Gastrocnemius medialis (tissue), 4 donors: ENCODE measurements around the gene WDFY4.

ENCODE experiments used
- POLR2A ChIP-seq, 2 donors: fragments of 450-650 bp; IDR thresholded peaks; one replicate each; pipeline ENCODE4 v1.6.1; 2017; ENCODE audit warnings: antibody characterized with exemption in 2 of 2, mild to moderate bottlenecking in 2 of 2, moderate library complexity in 2 of 2
- TF ChIP-seq, protein P1 (sequence below), 5 experiments: fragments of 450-650 bp in 3 of 5; fragments of 200-600 bp in 2 of 5; sonication (generic) in 2 of 5; IDR thresholded peaks in 4 of 5; conservative IDR thresholded peaks in 1 of 5; 1 replicate in 4 of 5; 2 replicates in 1 of 5; pipeline ENCODE4 v1.5.1; 2016 to 2019; ENCODE audit warnings: antibody characterized with exemption in 5 of 5, mild to moderate bottlenecking in 3 of 5, moderate library complexity in 3 of 5

DNA sequence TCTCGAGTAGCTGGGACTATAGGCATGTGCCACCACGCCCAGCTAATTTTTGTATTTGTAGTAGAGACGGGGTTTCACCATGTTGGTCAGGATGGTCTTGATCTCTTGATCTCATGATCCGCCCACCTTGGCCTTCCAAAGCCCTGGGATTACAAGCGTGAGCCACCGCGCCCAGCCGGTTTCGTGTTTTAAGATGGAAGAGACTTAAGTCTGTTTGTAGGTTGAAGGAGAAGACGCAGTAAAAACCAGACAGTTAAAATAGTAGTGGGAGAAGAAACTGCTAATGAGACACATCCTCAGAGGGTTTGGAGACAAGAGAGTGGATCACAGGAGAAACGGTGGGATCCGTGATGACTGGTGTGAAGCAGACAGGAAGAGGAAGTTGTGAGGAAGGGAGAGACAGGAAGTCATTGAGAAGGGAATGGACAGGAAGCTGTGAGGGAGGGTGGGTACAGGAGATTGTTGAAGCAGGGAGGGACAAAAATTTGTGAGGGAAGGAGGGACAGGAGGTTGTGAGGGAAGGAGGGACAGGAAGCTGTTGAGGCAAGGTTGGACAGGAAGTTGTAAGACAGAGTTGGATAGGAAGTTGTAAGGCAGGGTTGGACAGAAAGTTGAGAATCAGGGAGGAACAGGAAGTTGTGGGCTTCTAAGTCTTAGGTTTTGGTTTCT, 115.5 kb downstream of the WDFY4 start:
- TF ChIP-seq, protein P1, sequence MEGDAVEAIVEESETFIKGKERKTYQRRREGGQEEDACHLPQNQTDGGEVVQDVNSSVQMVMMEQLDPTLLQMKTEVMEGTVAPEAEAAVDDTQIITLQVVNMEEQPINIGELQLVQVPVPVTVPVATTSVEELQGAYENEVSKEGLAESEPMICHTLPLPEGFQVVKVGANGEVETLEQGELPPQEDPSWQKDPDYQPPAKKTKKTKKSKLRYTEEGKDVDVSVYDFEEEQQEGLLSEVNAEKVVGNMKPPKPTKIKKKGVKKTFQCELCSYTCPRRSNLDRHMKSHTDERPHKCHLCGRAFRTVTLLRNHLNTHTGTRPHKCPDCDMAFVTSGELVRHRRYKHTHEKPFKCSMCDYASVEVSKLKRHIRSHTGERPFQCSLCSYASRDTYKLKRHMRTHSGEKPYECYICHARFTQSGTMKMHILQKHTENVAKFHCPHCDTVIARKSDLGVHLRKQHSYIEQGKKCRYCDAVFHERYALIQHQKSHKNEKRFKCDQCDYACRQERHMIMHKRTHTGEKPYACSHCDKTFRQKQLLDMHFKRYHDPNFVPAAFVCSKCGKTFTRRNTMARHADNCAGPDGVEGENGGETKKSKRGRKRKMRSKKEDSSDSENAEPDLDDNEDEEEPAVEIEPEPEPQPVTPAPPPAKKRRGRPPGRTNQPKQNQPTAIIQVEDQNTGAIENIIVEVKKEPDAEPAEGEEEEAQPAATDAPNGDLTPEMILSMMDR (IDR thresholded peaks at IDR 0.05 in 4 of 5, conservative IDR thresholded peaks at IDR 0.05 in 1 of 5), result no peak
- TF ChIP-seq POLR2A (IDR thresholded peaks at IDR 0.05), result no peak
